BE2C (cell line): ENCODE measurements around the gene JAZF1.

Experiments used
- DNase-seq: peaks from one replicate; pipeline ENCODE4 v3.0.0-alpha.2; 2020
- H3K27me3 ChIP-seq: fragments of 250-450 bp; sonication (Bioruptor Pico); 2 replicates; pipeline ENCODE4 v1.5.1; 2020; ENCODE audit warnings: mild to moderate bottlenecking
- H3K36me3 ChIP-seq: fragments of 250-450 bp; sonication (Bioruptor Pico); 2 replicates; pipeline ENCODE4 v1.5.1; 2020; ENCODE audit warnings: mild to moderate bottlenecking
- H3K4me1 ChIP-seq: fragments of 250-450 bp; sonication (Bioruptor Pico); 2 replicates; pipeline ENCODE4 v1.5.1; 2020
- H3K4me3 ChIP-seq: 2 replicates; pipeline ENCODE4 v1.5.1; 2011; ENCODE audit warnings: low read depth, low read length
- H3K9me3 ChIP-seq: fragments of 250-450 bp; sonication (Bioruptor Pico); 2 replicates; pipeline ENCODE4 v1.5.1; 2020
- TF ChIP-seq, protein P1 (sequence below): IDR thresholded peaks from 2 replicates; pipeline ENCODE4 v1.5.1; 2012; ENCODE audit warnings: mild to moderate bottlenecking, low read depth, low read length

Gene JAZF1

GRCh38 chr7:28108747-28109146 is 71.8 kb downstream of the JAZF1 start:
- TF ChIP-seq, protein P1, sequence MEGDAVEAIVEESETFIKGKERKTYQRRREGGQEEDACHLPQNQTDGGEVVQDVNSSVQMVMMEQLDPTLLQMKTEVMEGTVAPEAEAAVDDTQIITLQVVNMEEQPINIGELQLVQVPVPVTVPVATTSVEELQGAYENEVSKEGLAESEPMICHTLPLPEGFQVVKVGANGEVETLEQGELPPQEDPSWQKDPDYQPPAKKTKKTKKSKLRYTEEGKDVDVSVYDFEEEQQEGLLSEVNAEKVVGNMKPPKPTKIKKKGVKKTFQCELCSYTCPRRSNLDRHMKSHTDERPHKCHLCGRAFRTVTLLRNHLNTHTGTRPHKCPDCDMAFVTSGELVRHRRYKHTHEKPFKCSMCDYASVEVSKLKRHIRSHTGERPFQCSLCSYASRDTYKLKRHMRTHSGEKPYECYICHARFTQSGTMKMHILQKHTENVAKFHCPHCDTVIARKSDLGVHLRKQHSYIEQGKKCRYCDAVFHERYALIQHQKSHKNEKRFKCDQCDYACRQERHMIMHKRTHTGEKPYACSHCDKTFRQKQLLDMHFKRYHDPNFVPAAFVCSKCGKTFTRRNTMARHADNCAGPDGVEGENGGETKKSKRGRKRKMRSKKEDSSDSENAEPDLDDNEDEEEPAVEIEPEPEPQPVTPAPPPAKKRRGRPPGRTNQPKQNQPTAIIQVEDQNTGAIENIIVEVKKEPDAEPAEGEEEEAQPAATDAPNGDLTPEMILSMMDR: no peak
- peaks cover 6% of the 10 kb centered on the region; the same call in 1 of the 2 replicates for H3K36me3 ChIP-seq
- peaks cover 52% of the 10 kb centered on the region for H3K4me1 ChIP-seq
- no peak overlapping the region for H3K4me3 ChIP-seq
- DNase-seq: no peak
- no peaks in the 10 kb centered on the region for H3K27me3 ChIP-seq
- H3K9me3 ChIP-seq: no peaks in the 10 kb centered on the region

GRCh38 chr7:28107960-28108359 is 72.6 kb downstream of the JAZF1 start:
- Histone ChIP-seq H3K4me3 (no peak overlapping the region), H3K4me1 (peaks cover 48% of the 10 kb centered on the region), H3K36me3 (peaks cover 6% of the 10 kb centered on the region; the same call in 1 of the 2 replicates), H3K27me3 (no peaks in the 10 kb centered on the region), H3K9me3 (no peaks in the 10 kb centered on the region)
- no peak for DNase-seq
- TF ChIP-seq, protein P1: no peak

DNA sequence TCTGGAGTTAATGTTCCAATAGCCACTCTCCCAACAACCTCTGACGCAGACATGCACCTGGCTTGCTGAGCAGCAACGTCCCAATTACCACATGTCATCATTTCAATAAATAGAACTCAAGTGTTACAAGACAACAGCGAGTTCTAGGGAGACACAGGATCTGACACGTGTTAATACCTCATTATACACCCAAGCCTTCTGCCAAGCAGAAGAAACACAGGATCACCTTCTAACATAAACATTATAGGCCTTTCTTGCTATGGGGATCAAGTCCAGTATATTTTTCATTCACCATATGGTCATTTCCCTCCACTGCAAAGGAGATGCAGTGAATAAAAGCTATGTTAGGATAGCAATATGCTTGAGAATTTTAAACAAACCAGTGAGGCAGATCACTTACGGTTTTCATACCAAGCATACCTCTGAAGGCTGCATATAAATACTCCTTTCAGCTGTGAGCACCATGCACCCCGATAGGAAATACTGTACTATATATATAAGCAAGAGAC is 74.2 kb downstream of the JAZF1 start:
- Histone ChIP-seq H3K4me1 (peaks cover 54% of the 10 kb centered on the region), H3K36me3 (peaks cover 6% of the 10 kb centered on the region; the same call in 1 of the 2 replicates), H3K27me3 (no peaks in the 10 kb centered on the region), H3K9me3 (no peaks in the 10 kb centered on the region), H3K4me3 (no peak overlapping the region)
- DNase-seq: no peak
- TF ChIP-seq, protein P1: no peak

DNA sequence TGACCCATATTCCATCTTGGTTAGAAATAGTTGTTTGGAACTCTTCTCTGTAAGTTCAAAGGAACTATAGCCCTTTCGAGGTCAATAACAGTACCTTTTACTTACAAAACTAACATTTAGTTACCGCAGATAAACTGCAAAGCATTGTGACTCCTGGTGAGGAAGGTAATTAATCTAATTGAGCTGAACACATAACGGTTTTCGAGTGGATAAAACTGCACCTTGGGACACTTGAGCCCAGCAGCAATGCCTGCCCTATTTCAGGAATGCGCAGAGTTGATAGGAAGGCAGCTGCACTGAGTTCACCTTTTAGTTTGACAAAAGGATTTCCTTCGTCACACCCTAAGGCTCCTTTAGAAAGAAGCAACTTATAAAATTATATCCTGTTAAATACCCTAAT is 75.4 kb downstream of the JAZF1 start:
- H3K4me3 ChIP-seq: no peak overlapping the region
- peaks cover 45% of the 10 kb centered on the region for H3K4me1 ChIP-seq
- peaks cover 11% of the 10 kb centered on the region for H3K36me3 ChIP-seq
- TF ChIP-seq, protein P1: no peak
- no peak for DNase-seq
- H3K9me3 ChIP-seq: no peaks in the 10 kb centered on the region
- H3K27me3 ChIP-seq: no peaks in the 10 kb centered on the region

DNA sequence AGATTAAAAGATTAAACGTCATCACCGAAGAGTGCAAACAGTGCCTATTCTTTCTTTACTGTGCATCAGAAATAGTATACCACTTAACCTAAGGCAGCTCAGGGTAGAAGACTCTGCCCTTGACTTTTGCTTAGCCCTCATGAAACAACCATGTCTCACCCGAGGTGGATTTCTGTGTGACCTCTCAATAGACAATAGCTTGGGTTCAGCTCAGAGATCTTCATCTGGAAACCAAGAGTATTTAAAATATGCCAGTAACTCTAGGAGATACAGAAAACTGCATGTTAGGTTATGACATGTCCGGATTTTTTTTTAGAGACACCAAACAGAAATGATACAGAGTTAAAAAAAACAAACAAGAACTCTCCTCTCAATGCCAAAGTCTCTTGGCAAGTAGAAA is 75.8 kb downstream of the JAZF1 start:
- Histone ChIP-seq H3K36me3 (peaks cover 11% of the 10 kb centered on the region), H3K4me1 (peaks cover 45% of the 10 kb centered on the region)

DNA sequence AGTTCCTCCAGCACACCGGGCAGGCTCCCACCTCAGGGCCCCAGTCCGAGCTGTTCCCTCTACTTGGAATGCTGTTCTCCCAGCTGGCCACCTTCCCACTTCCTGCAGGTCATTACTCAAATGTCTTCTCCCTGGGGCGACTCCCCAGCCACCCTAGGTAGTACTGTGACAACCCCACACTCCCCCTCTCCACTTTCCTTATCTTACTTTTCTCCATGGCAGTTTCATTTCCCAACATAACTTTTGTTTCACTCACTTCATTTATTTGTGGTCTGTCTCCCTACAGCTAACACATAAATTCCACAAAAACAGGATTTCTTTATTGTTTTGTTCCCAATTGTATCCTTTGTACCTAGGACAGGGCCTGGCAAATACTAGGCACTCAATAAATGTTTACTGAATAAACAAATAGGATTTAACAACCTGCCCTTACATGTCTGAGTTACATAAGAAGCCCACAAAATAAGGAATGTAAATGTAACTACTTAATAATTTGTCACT is 76.5 kb downstream of the JAZF1 start:
- H3K9me3 ChIP-seq: no peaks in the 10 kb centered on the region
- H3K4me3 ChIP-seq: no peak overlapping the region
- peaks cover 45% of the 10 kb centered on the region for H3K4me1 ChIP-seq
- no peaks in the 10 kb centered on the region for H3K27me3 ChIP-seq
- DNase-seq: peak; percentile 18
- H3K36me3 ChIP-seq: peaks cover 11% of the 10 kb centered on the region
- TF ChIP-seq, protein P1: no peak

More for the DNA sequence above, 75.8 kb downstream of the JAZF1 start:
- TF ChIP-seq, protein P1: no peak
- no peak for DNase-seq
- Histone ChIP-seq H3K27me3 (no peaks in the 10 kb centered on the region), H3K4me3 (no peak overlapping the region), H3K9me3 (no peaks in the 10 kb centered on the region)
